Breast epithelium (tissue), 4 donors: ENCODE data around the gene CKS1B. TPM values are rescaled to one million over a fixed set of nuclear protein-coding genes. Genes with fewer than 3 reads are reported as not detected.

ENCODE experiments used
- DNase-seq, 2 donors: peaks; one replicate each; pipeline ENCODE4 v3.0.0-alpha.2; 2019; ENCODE audit warnings: low spot score in 2 of 2
- H3K27ac ChIP-seq, 2 donors: fragments of 200-600 bp; sonication (generic) in 1 of 2; one replicate each; pipeline ENCODE4 v1.5.1; 2016 to 2019; ENCODE audit warnings: mild to moderate bottlenecking in 1 of 2
- H3K27me3 ChIP-seq, 2 donors: fragments of 200-600 bp; sonication (generic) in 1 of 2; one replicate each; pipeline versions ENCODE4 v1.5.1 to v1.6.0; 2017 to 2019; ENCODE audit warnings: control low read depth in 1 of 2, mild to moderate bottlenecking in 1 of 2
- H3K36me3 ChIP-seq: fragments of 200-600 bp; one replicate; pipeline ENCODE4 v1.5.1; 2019
- H3K4me1 ChIP-seq, 2 donors: fragments of 200-600 bp; sonication (generic); one replicate each; pipeline ENCODE4 v1.5.1; 2016 to 2019; ENCODE audit warnings: control low read depth in 1 of 2
- H3K4me3 ChIP-seq, 3 donors: fragments of 200-600 bp; sonication (generic); 1 replicate in 2 of 3; 2 replicates in 1 of 3; pipeline ENCODE4 v1.5.1; 2016 to 2019; ENCODE audit warnings: mild to moderate bottlenecking in 3 of 3, moderate library complexity in 2 of 3
- H3K9me3 ChIP-seq, 2 donors: fragments of 200-600 bp; sonication (generic) in 1 of 2; one replicate each; pipeline ENCODE4 v1.5.1; 2016 to 2019; ENCODE audit warnings: control low read depth in 1 of 2
- POLR2A ChIP-seq: fragments of 450-650 bp; IDR thresholded peaks from one replicate; pipeline ENCODE4 v1.6.1; 2016; ENCODE audit warnings: antibody characterized with exemption, mild to moderate bottlenecking, moderate library complexity
- POLR2AphosphoS5 ChIP-seq, 3 donors: sonication (generic); formaldehyde crosslinking; IDR thresholded peaks; one replicate each; pipeline ENCODE4 v1.6.1; 2017; ENCODE audit warnings: antibody characterized with exemption in 3 of 3
- intact Hi-C: fragments of 100-400 bp; cut with DNase I; formaldehyde crosslinking; loops from one replicate; pipeline ENCODE4 v1.15.1; 2023; ENCODE audit warnings: low total_unique reads
- total RNA-seq, 3 donors: library from RNA; depleted of rRNA; stranded (reverse); fragments of >200 nt; gene quantifications; one replicate each; pipeline ENCODE4 v1.1.0, GENCODE V29; 2016
- TF ChIP-seq, protein P1 (sequence below), 3 donors: fragments of 450-650 bp; IDR thresholded peaks; one replicate each; pipeline ENCODE4 v1.5.1; 2016 to 2017; ENCODE audit warnings: antibody characterized with exemption in 3 of 3, mild to moderate bottlenecking in 3 of 3, moderate library complexity in 3 of 3

The CKS1B gene
- total RNA-seq, 3 donors from 2014 or later: 44.6 to 104 (median 47.3) TPM

DNA sequence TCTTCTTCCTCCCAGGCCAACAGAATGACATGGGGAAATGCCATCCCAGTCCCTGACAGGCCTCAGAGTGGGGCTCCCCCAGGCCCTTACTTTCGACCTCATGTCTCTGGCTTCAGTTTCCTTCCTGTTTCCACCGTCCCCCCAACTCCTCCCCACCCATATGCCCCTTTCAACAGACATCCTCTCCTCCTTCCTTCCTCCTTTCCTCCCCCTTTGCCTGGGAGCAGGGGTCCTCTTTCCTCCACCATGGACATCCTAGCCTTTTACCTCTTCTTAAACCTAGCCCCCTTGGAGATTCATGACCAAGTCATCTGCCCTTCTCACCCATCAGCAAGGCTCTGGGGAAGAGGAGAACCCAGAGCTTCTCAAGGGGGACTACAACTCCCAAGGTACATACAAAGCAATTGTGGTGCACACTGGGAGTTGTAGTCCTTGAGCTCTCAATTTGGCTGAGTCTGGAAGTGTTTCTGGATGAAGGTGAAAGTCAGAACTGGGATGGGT is 32.2 kb downstream of the CKS1B start:
- peak overlapping the region in 2 of 3 donors; percentile 73 to 89 for H3K4me3 ChIP-seq
- TF ChIP-seq POLR2A: no peak
- TF ChIP-seq POLR2AphosphoS5 (IDR thresholded peaks at IDR 0.05): no peak
- TF ChIP-seq, protein P1, sequence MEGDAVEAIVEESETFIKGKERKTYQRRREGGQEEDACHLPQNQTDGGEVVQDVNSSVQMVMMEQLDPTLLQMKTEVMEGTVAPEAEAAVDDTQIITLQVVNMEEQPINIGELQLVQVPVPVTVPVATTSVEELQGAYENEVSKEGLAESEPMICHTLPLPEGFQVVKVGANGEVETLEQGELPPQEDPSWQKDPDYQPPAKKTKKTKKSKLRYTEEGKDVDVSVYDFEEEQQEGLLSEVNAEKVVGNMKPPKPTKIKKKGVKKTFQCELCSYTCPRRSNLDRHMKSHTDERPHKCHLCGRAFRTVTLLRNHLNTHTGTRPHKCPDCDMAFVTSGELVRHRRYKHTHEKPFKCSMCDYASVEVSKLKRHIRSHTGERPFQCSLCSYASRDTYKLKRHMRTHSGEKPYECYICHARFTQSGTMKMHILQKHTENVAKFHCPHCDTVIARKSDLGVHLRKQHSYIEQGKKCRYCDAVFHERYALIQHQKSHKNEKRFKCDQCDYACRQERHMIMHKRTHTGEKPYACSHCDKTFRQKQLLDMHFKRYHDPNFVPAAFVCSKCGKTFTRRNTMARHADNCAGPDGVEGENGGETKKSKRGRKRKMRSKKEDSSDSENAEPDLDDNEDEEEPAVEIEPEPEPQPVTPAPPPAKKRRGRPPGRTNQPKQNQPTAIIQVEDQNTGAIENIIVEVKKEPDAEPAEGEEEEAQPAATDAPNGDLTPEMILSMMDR (IDR thresholded peaks at IDR 0.05): no peak
- intact Hi-C loops: no loop called here

DNA sequence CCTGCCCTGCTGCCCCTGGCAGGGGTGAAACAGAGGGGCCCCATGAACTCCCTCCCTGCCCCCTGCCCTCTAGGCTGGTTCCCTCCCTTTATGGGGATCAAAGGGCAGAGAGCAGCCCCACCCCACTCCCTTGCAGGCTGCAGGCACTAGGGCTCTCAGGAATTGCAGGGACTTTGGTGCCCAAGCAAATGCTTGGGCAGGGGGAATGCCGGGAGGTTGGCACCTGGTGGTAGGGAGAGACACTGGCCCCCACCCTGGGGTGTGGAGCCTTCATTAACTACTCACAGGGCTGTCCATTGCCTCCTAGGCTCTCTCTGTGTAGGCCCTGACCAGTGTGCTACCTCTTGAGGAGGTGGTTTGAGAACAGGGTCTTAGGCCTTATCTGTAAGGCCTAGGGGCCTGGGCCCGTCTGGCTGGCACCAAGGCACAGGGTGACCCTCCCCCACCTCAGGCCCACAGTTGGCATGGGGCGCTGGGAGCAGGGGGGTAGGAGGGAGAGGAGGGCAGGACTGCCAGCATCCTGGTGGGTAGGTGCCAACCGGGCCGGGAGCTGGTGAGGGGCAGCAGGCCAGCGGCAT is 32.9 kb downstream of the CKS1B start:
- TF ChIP-seq POLR2AphosphoS5 (IDR thresholded peaks at IDR 0.05): peak in 1 of 3 donors; percentile 47
- TF ChIP-seq POLR2A: no peak
- DNase-seq: peak; percentile 68 to 85
- no peaks in the 10 kb centered on the region for H3K27me3 ChIP-seq
- H3K27ac ChIP-seq: peak overlapping the region; percentile 98 to 99
- H3K9me3 ChIP-seq: no peaks in the 10 kb centered on the region
- peak overlapping the region in 2 of 3 donors; percentile 63 to 73 for H3K4me3 ChIP-seq
- H3K4me1 ChIP-seq: peaks cover 34 to 51% of the 10 kb centered on the region in 2 donors
- intact Hi-C loops: no loop called here
- no peaks in the 10 kb centered on the region for H3K36me3 ChIP-seq

More for the DNA sequence above, 32.2 kb downstream of the CKS1B start:
- Histone ChIP-seq H3K4me1 (peaks cover 30 to 44% of the 10 kb centered on the region in 2 donors), H3K27me3 (no peaks in the 10 kb centered on the region), H3K9me3 (no peaks in the 10 kb centered on the region), H3K27ac (peak overlapping the region; percentile 98 to 99), H3K36me3 (no peaks in the 10 kb centered on the region)
- no peak for DNase-seq

DNA sequence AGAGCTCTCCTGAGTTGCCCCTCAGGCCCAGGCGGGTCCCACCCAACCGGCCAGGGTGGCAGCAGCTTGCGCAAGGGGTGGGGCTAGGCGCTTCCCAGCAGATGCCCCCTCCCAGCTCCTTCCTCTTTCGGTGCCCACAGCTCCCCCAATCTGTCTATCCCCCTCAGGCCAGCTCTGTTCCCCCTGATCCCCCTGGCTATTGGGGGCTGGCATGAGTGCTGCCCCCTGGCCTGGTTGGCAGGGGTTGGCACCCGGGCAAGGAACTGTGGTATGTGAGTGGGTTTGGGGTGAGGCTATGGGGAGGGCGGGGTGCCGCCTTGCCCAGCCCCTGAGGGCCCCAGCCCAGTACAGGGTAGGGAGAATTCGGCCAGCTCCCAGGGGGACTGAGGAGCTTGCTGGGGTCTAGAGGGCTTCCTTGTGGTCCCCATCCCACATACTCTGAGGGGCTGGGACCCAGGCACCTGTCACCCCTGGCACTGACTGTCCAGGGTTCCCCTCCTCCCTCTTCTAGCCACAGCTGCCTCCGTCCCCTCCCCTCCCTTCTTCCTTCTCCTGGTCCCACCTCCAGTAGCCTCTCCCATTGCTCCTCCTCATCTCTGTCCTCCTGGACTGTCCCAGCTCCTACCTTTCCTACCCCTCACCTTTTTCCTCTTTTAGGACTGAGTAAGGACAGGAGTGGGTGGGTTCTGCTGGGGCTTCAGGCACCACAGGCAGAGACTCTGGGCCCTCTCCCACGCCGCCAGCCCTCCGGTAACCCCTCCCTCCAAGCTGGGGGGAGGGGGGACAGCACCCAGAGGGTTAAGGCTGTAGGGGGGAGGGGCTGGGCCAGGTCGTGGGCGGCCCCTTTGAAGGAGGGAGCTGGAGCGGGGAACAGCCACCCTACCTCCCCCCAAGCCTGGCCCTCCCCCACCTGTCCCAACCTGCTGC is 33.8 kb downstream of the CKS1B start:
- H3K4me1 ChIP-seq: peaks cover 34 to 53% of the 10 kb centered on the region in 2 donors
- TF ChIP-seq, protein P1 (IDR thresholded peaks at IDR 0.05): no peak
- TF ChIP-seq POLR2A (no peak), POLR2AphosphoS5 (IDR thresholded peaks at IDR 0.05) (no peak)
- no peaks in the 10 kb centered on the region for H3K27me3 ChIP-seq
- H3K36me3 ChIP-seq: no peaks in the 10 kb centered on the region
- H3K9me3 ChIP-seq: no peaks in the 10 kb centered on the region
- intact Hi-C loops: no loop called here
- peak overlapping the region; percentile 33 to 73 (median 63) for H3K4me3 ChIP-seq
- peak overlapping the region; percentile 98 to 99 for H3K27ac ChIP-seq
- DNase-seq: peak in 1 of 2 donors; percentile 71

DNA sequence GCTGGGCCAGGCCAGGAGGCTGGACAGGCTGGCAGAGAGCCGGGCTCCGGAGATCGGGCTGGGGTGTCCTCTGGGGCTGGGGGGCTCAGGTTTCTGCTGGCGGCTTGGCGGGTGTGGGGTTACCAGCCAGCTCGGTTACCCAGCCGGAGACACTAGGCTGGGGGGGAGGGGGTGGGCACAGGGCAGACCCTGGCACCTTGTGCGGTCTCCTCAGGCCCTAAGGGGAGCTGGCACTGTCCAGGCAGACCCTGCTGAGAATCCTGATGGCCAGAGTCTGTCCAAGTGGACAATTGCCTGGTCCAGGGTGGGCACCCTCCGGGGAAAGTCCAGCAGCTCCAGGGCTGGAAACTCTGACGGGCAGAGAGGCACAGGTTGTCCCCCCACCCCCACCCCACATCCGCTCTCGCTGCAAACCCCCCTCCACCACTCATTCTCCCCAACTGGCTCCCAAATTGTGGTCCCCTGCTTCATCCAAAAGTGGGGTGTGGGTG is 34.8 kb downstream of the CKS1B start:
- DNase-seq: no peak
- Histone ChIP-seq H3K4me1 (peaks cover 34 to 52% of the 10 kb centered on the region in 2 donors), H3K27me3 (no peaks in the 10 kb centered on the region), H3K4me3 (peak overlapping the region; percentile 33 to 73 (median 63)), H3K9me3 (no peaks in the 10 kb centered on the region), H3K27ac (peak overlapping the region; percentile 98 to 99), H3K36me3 (no peaks in the 10 kb centered on the region)
- intact Hi-C loops: no loop called here
- TF ChIP-seq POLR2AphosphoS5 (IDR thresholded peaks at IDR 0.05): no peak
- TF ChIP-seq, protein P1 (IDR thresholded peaks at IDR 0.05): no peak
- TF ChIP-seq POLR2A: no peak

DNA sequence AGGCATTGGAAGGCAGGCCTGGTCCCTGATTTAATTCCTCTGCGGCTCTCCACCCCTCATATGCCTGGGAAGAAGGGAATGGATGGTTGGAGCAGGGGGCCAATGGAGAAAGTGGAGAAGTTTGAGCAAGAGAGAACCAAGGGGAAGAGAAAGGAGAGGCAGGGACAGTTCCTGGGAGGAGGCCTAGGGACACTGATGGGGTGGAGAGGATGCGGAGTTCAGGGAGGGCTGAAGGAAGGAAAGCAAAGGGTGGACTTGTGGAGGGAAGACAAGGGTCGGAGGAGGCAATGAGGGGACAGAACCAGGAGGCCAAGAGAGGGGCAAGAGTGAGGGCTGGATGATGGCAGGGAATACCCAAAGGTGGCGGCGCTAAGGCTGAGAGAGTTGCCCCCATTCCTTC is 35.3 kb downstream of the CKS1B start:
- no peak for DNase-seq
- Histone ChIP-seq H3K4me3 (peak overlapping the region; percentile 33 to 73 (median 63)), H3K9me3 (no peaks in the 10 kb centered on the region), H3K4me1 (peaks cover 31 to 47% of the 10 kb centered on the region in 2 donors), H3K27ac (peak overlapping the region; percentile 98 to 99), H3K27me3 (no peaks in the 10 kb centered on the region), H3K36me3 (no peaks in the 10 kb centered on the region)
- intact Hi-C loops: no loop called here
- TF ChIP-seq POLR2A (no peak), POLR2AphosphoS5 (IDR thresholded peaks at IDR 0.05) (no peak)
- TF ChIP-seq, protein P1 (IDR thresholded peaks at IDR 0.05): no peak
